A673 (cell line): ENCODE data around the gene SHC3. TPM values are rescaled to one million over a fixed set of nuclear protein-coding genes. Genes with fewer than 3 reads are reported as not detected.
A peak's percentile ranks its signal among the peaks of the same experiment; 100 is the strongest.

ENCODE experiments used
- BruUV-seq: library from RNA; stranded (reverse); fragments of 400-500 nt; replicated peaks from 2 replicates; lab custom pipeline; 2021; lab: Mats Ljungman, UMichigan
- CTCF ChIA-PET: fragments of 300-600 bp; sonication (Branson Sonifier 250); formaldehyde crosslinking; loops from one replicate; lab custom pipeline; 2022; ENCODE audit warnings: antibody characterized with exemption; lab: Charles Lee
- POLR2A ChIA-PET: fragments of 300-600 bp; sonication (Branson Sonifier 250); formaldehyde crosslinking; loops from one replicate; lab custom pipeline; 2022; ENCODE audit warnings: antibody characterized with exemption; ENCODE audit not compliant: low non-redundant PET; lab: Charles Lee
- DNase-seq: peaks from one replicate; pipeline ENCODE4 v3.0.0-alpha.2; 2015; ENCODE audit warnings: low spot score
- H3K27ac ChIP-seq: fragments of 200-600 bp; sonication (generic); 2 replicates; pipeline ENCODE4 v1.5.1; 2016; ENCODE audit warnings: mixed run types, low read depth, mild to moderate bottlenecking, mixed read lengths, antibody characterized with exemption, low read length; ENCODE audit not compliant: poor library complexity, severe bottlenecking
- H3K27me3 ChIP-seq: fragments of 200-600 bp; sonication (generic); replicated peaks from 2 replicates; pipeline ENCODE4 v1.6.1; 2017; ENCODE audit warnings: mixed run types, low read depth, mild to moderate bottlenecking, mixed read lengths, antibody characterized with exemption, low read length; ENCODE audit not compliant: insufficient read depth, poor library complexity
- H3K36me3 ChIP-seq: fragments of 200-600 bp; sonication (generic); 2 replicates; pipeline ENCODE4 v1.6.1; 2016; ENCODE audit warnings: mixed run types, mild to moderate bottlenecking, mixed read lengths, antibody characterized with exemption, low read length; ENCODE audit not compliant: insufficient read depth, poor library complexity, severe bottlenecking
- H3K4me1 ChIP-seq: fragments of 200-600 bp; sonication (generic); 2 replicates; pipeline ENCODE4 v1.6.1; 2017; ENCODE audit warnings: mixed run types, mild to moderate bottlenecking, mixed read lengths, antibody characterized with exemption, low read length; ENCODE audit not compliant: insufficient read depth, poor library complexity, severe bottlenecking
- H3K4me3 ChIP-seq: fragments of 200-600 bp; sonication (generic); 2 replicates; pipeline ENCODE4 v1.5.1; 2016; ENCODE audit warnings: low read depth, mixed run types, mild to moderate bottlenecking, mixed read lengths, low read length; ENCODE audit not compliant: poor library complexity, severe bottlenecking
- H3K9me3 ChIP-seq: fragments of 200-600 bp; sonication (generic); 2 replicates; pipeline ENCODE4 v1.6.1; 2016; ENCODE audit warnings: mixed run types, low read depth, mild to moderate bottlenecking, mixed read lengths, antibody characterized with exemption, low read length; ENCODE audit not compliant: poor library complexity, severe bottlenecking
- EZH2 ChIP-seq: fragments of 200-600 bp; sonication (generic); IDR thresholded peaks from 2 replicates; pipeline ENCODE4 v1.6.1; 2017; ENCODE audit warnings: borderline replicate concordance, low read depth, mild to moderate bottlenecking, mixed read lengths, antibody characterized with exemption, low read length; ENCODE audit not compliant: poor library complexity, severe bottlenecking
- intact Hi-C: fragments of 100-400 bp; cut with micrococcal nuclease; formaldehyde crosslinking; loops from one replicate; pipeline ENCODE4 v1.10.0; 2022; ENCODE audit not compliant: unreplicated experiment
- total RNA-seq: library from RNA; stranded (reverse); gene quantifications from 2 replicates; pipeline ENCODE4 v1.2.3, GENCODE V29; 2021
- TF ChIP-seq, protein P1 (sequence below): fragments of 300-800, 200-600 bp; sonication (generic); conservative IDR thresholded peaks from 2 replicates; pipeline ENCODE4 v1.5.1; 2017; ENCODE audit warnings: low read depth, mild to moderate bottlenecking, antibody characterized with exemption, low read length, moderate library complexity, mixed read lengths

The SHC3 gene
- total RNA-seq, 1 experiment from 2014 or later, result 6.6 TPM

DNA sequence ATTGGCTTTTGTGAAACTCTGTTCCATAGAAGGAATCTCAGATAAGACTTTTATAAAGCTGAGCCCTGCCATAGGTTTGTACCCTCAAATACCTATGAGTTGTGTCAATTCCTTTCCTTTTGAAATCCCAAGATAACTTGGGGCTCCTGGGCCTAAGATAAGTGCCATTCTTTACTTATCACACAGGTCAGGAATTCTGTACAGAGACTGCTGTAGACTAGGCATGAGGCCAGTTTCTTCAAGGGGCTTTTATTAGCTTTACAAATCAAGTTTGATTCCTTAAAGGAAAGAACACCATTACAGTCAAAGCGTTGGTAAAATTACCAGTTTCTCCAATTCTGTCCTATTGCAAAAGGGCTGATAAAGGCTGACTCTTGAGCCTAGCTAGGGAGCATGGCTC lies 39.2 kb downstream of the SHC3 start:
- no TSS peak for BruUV-seq
- H3K9me3 ChIP-seq, result peaks cover 3% of the 10 kb centered on the region
- POLR2A ChIA-PET, result no interaction called here
- H3K4me3 ChIP-seq, result no peak overlapping the region
- intact Hi-C loops, result no loop called here
- no peak for DNase-seq
- no peak overlapping the region for H3K27ac ChIP-seq
- TF ChIP-seq EZH2, result no peak
- TF ChIP-seq, protein P1, sequence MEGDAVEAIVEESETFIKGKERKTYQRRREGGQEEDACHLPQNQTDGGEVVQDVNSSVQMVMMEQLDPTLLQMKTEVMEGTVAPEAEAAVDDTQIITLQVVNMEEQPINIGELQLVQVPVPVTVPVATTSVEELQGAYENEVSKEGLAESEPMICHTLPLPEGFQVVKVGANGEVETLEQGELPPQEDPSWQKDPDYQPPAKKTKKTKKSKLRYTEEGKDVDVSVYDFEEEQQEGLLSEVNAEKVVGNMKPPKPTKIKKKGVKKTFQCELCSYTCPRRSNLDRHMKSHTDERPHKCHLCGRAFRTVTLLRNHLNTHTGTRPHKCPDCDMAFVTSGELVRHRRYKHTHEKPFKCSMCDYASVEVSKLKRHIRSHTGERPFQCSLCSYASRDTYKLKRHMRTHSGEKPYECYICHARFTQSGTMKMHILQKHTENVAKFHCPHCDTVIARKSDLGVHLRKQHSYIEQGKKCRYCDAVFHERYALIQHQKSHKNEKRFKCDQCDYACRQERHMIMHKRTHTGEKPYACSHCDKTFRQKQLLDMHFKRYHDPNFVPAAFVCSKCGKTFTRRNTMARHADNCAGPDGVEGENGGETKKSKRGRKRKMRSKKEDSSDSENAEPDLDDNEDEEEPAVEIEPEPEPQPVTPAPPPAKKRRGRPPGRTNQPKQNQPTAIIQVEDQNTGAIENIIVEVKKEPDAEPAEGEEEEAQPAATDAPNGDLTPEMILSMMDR, result no peak
- H3K27me3 ChIP-seq, result no peaks in the 10 kb centered on the region
- no peaks in the 10 kb centered on the region for H3K4me1 ChIP-seq
- no peaks in the 10 kb centered on the region for H3K36me3 ChIP-seq
- CTCF ChIA-PET, result no interaction called here

DNA sequence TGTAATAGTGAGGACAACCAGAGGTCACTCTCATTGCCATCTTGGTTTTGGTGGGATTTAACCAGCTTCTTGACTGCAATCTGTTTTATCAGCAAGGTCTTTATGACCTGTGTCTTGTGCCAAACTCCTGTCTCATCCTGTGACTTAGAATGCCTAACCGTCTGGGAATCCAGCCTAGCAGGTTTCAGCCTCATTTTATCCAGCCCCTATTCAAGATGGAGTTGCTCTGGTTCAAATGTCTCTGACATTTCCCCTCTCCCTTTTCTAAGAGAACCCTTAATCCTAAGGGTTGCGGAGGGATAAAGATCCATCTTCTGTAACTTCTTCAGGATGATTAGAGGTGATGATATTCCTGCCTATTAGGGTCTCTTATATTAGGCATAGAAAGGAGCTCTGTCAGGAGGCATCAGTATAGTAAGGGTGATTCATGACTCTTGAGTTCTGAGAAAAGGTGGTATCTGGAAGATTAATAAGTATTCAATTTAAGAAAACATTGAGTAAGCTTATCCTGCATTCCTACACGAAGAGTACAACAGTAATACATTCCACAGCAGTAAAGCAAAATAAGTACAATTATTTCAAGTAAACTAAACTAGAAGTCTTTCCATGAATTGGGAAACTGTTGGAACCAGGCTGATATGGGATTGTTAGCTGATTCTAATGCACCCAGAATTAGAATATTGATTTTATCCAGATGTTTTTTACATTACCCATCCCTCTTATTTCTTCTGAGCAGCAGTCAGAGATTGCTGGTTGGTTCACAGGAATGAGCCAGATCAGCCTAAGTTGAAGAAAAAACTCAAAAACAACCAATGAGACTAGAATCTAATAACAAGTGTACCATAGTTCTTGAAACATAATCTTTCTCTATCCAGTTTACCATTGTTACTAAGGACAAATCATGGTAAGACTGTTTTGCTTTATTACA lies 39.9 kb downstream of the SHC3 start:
- POLR2A ChIA-PET, result no interaction called here
- H3K36me3 ChIP-seq, result no peaks in the 10 kb centered on the region
- no peak overlapping the region for H3K4me3 ChIP-seq
- no TSS peak for BruUV-seq
- no peak for TF ChIP-seq EZH2
- no peaks in the 10 kb centered on the region for H3K4me1 ChIP-seq
- intact Hi-C loops, result no loop called here
- H3K9me3 ChIP-seq, result peaks cover 3% of the 10 kb centered on the region
- no peaks in the 10 kb centered on the region for H3K27me3 ChIP-seq
- CTCF ChIA-PET, result no interaction called here
- H3K27ac ChIP-seq, result no peak overlapping the region
- no peak for DNase-seq

DNA sequence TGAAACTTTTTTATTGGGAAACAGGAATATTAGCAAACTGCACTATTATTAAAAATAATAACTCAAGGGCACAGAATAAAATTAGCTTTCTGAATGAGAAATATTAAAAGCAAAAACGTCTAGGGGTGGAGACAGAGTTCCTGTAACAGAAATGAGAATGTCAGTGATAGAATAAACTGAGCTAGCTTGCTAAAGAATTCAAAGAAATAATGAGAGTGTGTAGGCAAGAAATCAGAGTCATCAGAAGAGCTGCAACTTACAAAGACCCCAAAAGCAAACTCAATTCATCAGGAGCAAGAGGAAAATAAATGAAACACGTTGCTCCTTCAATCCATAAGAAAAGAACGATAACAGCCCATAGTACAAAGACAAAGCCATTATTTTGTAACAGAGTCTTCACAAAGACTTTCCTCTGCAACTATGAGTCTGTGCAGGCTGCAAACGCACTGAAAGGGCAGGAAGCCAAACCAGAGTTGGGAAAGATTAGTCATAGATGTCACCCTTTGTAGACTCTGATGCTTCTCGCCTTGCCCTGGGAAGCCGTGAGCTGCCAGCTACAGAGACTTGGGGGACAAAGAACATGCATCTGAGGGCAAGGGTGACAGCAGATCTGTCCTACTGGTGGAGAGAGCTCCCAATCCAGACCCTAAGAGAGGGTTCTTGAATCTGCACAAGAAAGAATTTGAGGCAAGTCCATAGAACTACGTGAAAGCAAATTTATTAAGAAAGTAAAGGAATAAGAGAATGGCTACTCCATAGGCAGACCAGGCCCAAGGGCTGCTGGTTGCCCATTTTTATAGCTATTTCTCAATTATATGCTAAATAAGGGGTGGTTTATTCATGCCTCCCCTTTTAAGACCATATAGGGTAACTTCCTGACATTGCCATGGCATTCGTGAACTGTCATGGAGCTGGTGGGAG lies 40.8 kb downstream of the SHC3 start:
- Histone ChIP-seq H3K4me3 (no peak overlapping the region), H3K27me3 (no peaks in the 10 kb centered on the region), H3K4me1 (no peaks in the 10 kb centered on the region), H3K36me3 (no peaks in the 10 kb centered on the region), H3K9me3 (peaks cover 3% of the 10 kb centered on the region), H3K27ac (no peak overlapping the region)
- DNase-seq, result peak; percentile 60
- intact Hi-C loops, result no loop called here
- no peak for TF ChIP-seq EZH2
- TF ChIP-seq, protein P1, result no peak
- CTCF ChIA-PET, result no interaction called here
- no TSS peak for BruUV-seq
- POLR2A ChIA-PET, result no interaction called here
